Cardiac fibroblast (primary cell): ENCODE measurements around the gene TOP1.

Experiments used
- DNase-seq, 2 donors: peaks; one replicate each; pipeline versions ENCODE4 v3.0.0 to v3.0.0-alpha.2; 2010; ENCODE audit warnings: low read depth in 2 of 2
- H3K4me3 ChIP-seq, 2 donors: replicated peaks in 1 of 2; 1 replicate in 1 of 2; 2 replicates in 1 of 2; pipeline ENCODE4 v1.5.1; 2011; ENCODE audit warnings: low read depth in 2 of 2, low read length in 2 of 2, mild to moderate bottlenecking in 2 of 2, moderate library complexity in 1 of 2
- CTCF ChIP-seq: IDR thresholded peaks from one replicate; pipeline ENCODE4 v1.5.1; 2011; ENCODE audit warnings: low read depth, mild to moderate bottlenecking, low read length, inconsistent platforms

The TOP1 gene

DNA sequence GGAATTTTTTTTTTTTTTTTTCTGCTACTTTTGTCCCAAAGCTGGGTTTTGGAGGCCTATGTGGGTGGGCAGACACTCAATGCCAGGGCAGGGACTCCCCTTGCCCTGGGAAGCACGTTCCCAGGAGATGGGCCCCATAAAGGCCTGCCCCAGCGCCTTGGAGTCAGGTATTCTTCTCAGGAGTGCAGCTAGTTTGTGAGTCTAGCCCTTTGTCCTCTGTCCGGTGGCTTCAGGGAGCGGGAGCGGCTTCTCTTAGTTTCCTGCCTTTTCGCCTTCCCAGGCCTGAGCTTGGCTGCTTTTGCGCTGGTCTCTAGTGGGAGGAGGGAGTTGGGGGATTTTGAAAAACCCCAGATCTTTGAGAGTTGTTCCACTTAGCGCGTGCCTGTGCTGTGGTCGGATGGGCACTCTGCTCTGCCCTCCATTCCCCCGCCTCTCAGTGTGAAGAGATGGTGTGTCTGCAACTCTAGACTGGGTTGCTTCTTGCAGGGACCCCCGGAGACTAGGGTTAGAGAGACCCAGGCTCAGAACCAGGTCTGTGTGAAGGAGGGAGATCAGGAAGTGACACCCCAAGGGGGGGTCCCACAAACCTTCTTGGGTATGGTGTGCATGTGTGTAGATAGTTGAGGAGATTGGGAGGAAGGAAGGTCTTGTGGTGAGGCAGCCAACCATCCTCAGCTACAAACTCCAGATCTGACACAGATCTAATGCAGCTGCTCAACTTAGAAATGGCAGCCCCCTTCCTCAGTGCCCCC lies 110.0 kb downstream of the TOP1 start:
- DNase-seq = peak; percentile 22 to 27
- H3K4me3 ChIP-seq = peak overlapping the region; percentile 65 to 70
- no peak for TF ChIP-seq CTCF

GRCh38 chr20:41139227-41140093 lies 110.8 kb downstream of the TOP1 start:
- peak overlapping the region; percentile 65 to 70 for H3K4me3 ChIP-seq
- DNase-seq = no peak
- TF ChIP-seq CTCF = no peak

DNA sequence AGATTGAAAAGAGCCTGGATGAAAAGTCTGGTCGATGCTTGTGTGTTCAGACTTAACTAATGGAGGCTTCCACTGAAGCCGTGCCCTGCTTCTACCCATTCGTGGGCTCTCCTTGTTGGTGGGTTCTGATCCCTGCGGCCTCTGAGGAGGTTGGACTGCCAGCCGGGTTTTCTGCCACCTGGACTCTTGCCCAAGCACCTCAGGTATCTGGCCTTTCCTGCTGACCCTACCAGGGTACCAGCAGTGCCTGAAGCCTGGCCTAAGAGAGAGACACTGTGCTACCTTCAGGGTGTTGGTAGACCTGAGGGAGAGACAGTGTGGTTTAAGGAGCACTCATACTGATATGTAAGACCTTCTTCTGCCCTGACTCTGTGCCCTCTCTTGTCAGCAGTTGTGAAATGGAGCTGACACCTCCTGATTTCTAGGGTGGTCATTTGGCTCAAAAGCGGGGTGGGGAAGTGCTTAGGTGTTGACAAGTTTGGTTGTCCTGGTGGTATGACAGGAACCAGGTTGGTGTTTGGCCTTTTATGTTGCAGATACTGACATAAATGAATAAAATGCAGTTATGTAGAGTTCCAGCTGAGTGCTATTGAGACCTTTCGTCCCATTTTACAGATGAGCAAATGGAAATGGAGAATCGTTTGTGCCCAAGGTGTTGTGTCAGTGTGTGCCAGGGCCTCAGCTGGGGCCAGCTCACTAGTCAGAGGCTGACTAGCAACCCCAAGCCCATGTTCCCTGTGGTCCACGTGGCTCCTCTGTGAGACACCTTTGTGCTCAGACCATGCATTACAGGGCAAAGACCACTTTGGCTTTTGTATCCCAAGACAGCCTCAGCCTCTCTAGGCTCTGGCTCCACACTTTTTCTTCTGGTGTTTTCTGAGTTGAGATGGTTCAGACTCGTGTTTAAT lies 111.9 kb downstream of the TOP1 start:
- DNase-seq = no peak
- H3K4me3 ChIP-seq = no peak overlapping the region
- no peak for TF ChIP-seq CTCF

DNA sequence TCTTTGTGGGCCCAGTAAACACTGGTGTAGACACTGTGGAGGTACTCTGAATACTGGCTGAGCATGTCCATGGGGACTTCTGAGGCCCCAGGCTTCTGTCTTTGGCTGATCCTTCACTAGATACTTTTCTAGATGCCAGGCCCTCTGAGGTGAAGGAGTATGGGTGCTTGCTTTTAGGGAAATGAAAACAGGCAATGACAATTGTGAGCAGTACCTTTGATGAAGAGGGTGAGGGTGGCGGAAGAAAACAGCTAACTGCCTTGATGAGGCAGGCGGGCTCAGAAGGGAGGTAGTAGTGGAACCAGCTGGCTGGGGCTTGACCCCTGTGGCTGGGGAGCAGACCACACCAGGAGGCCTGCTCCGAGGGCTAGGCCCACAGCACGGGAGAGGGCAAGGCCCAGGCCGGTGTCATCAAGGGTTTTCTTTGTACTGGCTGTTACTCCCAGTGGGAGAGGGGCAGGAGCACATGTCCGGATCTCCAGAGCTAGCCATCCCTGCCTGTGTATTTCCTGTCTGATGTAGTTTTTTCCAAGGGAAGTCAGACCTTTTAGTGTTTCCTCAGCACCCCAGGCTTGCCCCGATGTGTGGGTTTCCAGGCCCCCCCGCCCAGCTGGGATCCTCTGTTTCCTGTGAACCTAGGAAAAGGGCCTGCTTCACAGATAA lies 112.7 kb downstream of the TOP1 start:
- no peak overlapping the region for H3K4me3 ChIP-seq
- no peak for TF ChIP-seq CTCF
- DNase-seq = peak; percentile 41 to 50

GRCh38 chr20:41142245-41142644 lies 113.6 kb downstream of the TOP1 start:
- H3K4me3 ChIP-seq = no peak overlapping the region
- no peak for TF ChIP-seq CTCF
- DNase-seq = no peak

DNA sequence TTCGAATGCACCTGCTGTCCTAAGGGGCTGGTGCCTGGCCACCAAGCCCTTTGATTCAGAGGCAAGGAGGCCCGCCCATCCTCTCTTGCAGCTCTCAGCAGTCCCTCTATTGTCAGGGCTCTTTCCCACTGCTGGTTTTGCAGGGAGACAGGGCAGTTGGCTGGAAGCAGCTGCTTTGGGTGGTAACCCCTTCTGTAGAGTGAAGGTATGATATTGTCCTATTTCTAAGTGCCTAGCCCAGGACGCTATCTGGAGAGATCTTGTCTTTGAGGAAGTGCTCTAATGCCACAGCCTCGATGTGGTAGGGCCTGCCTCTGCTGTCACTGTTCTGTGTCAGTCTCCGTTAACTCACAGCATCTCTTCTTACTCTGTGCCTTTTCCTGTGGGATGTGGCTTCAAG lies 114.3 kb downstream of the TOP1 start:
- no peak for TF ChIP-seq CTCF
- H3K4me3 ChIP-seq = no peak overlapping the region
- no peak for DNase-seq
